ENCODE measurements around the gene HOXB3. TPM values are rescaled to one million over a fixed set of nuclear protein-coding genes. Genes with fewer than 3 reads are reported as not detected.

The HOXB3 gene
- total RNA-seq, 2 donors from 2014 or later: 7.8 to 11.4 TPM

DNA sequence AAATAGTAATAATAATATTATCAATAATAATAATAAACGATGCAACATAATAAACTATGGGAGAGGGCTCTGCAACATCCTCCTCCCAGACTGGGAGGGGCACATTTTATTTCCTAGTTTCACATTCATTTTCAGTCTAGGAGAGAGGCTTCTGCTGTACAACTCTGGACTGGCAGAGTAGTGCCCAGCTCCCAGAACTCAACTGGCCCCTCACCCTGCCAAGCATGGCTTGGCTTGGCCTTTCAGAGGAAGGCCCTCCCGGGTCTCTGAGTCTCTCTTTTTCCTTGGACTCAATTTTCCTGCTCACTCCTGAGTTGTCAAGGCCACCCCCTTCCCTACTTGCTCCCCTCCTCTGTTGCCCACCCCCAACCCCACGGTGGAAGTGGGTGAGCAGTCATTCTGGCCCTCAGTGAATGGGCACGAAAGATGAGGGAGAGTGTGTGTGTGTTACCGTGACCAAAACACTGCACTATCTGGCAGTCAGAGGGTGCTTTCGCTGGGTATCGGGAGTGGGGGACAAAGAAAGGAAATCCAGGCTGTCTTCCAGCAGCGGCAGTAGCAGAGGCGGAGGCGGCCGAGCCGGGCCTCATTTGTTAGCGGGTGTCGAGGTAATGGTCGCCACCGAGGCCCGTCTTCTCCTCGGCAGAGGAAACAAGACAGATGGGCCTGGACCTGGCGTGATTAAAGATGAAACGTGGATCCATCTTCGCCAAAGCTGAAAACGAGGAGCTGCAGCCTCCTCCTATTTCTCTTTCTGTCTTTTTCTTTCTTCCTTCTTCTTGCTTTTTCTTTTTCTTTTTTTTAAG lies 14.2 kb downstream of the HOXB3 start:
- H3K4me3 ChIP-seq: no peak overlapping the region
- 34% methylated on average over 22 of the region's 22 CpGs for WGBS
- intact Hi-C loops (cut with DNase I): no loop called here
- DNase-seq (ENCODE audit: low spot score): no peak
- H3K9me3 ChIP-seq: no peaks in the 10 kb centered on the region
- no peak for TF ChIP-seq CTCF (IDR thresholded peaks at IDR 0.05)
- TF ChIP-seq POLR2A (IDR thresholded peaks at IDR 0.05): no peak
- TF ChIP-seq POLR2AphosphoS5 (IDR thresholded peaks at IDR 0.05): no peak
- no peaks in the 10 kb centered on the region for H3K4me1 ChIP-seq (replicated peaks)
- no peak overlapping the region for H3K27ac ChIP-seq
- H3K27me3 ChIP-seq (replicated peaks; ENCODE audit: insufficient read depth): peaks cover 52% of the 10 kb centered on the region
- H3K36me3 ChIP-seq: no peaks in the 10 kb centered on the region

DNA sequence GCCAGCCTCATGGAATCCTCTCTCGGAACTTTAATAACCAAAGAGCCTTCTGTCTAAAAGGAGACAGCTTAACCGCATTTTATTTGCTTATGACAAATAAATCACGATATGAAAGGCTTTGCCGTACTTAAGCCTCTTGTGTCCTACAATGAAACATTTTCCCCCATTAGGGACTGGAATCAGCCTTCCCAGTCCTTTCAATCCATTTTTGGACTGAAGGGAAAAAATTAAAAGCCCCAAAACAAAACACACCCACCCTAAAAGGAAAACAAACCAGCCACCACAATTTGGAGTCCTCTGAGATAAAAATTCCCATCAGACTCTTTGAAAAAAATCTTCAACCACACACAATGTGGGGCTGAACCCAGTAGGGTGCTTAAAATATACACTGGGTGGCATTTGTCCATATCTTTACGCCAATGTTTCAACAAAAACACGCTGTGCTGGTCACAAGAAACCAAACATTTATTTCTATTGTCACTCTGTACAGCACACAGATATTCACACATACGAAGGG lies 14.9 kb downstream of the HOXB3 start:
- no peak overlapping the region for H3K27ac ChIP-seq
- no peak for DNase-seq (ENCODE audit: low spot score)
- no peaks in the 10 kb centered on the region for H3K4me1 ChIP-seq (replicated peaks)
- no peak for TF ChIP-seq POLR2AphosphoS5 (IDR thresholded peaks at IDR 0.05)
- TF ChIP-seq CTCF (IDR thresholded peaks at IDR 0.05): no peak
- no peak for TF ChIP-seq POLR2A (IDR thresholded peaks at IDR 0.05)
- WGBS: 30% methylated on average over 7 of the region's 7 CpGs
- H3K36me3 ChIP-seq: no peaks in the 10 kb centered on the region
- no peak overlapping the region for H3K4me3 ChIP-seq
- intact Hi-C loops (cut with DNase I): no loop called here
- no peaks in the 10 kb centered on the region for H3K9me3 ChIP-seq
- peaks cover 45% of the 10 kb centered on the region for H3K27me3 ChIP-seq (replicated peaks; ENCODE audit: insufficient read depth)

DNA sequence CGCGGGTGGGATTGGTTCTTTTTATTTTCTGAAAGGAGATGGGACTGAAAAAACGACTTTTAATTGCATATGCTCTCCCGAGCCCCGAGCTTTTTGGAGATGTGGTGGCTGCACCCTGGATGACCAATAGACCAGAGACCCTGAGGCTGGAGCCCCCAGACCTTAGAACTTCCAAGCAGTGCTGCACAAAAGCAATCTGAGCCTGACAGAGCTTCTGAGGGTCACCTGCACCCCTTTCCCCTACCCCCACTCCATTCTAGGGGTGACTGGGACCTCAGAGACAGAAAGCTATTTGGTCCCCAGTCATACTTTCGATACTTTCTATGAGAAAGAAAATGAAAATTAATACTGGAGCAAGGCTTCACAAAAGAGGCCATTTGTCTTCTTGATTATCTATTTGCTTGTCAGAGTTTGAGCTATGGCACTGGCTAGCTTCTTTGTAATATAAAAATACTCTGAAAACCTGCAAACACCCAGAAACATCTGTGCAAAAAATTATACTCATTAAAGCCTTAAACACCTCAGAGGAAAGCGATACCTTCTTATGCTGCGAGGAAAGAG lies 15.5 kb downstream of the HOXB3 start:
- H3K9me3 ChIP-seq: no peaks in the 10 kb centered on the region
- TF ChIP-seq POLR2A (IDR thresholded peaks at IDR 0.05) (no peak), POLR2AphosphoS5 (IDR thresholded peaks at IDR 0.05) (no peak), CTCF (IDR thresholded peaks at IDR 0.05) (no peak)
- no peaks in the 10 kb centered on the region for H3K36me3 ChIP-seq
- WGBS: 35% methylated on average over 8 of the region's 8 CpGs
- H3K4me1 ChIP-seq (replicated peaks): no peaks in the 10 kb centered on the region
- H3K4me3 ChIP-seq: no peak overlapping the region
- no peak overlapping the region for H3K27ac ChIP-seq
- DNase-seq (ENCODE audit: low spot score): no peak
- peaks cover 43% of the 10 kb centered on the region for H3K27me3 ChIP-seq (replicated peaks; ENCODE audit: insufficient read depth)
- intact Hi-C loops (cut with DNase I): no loop called here

DNA sequence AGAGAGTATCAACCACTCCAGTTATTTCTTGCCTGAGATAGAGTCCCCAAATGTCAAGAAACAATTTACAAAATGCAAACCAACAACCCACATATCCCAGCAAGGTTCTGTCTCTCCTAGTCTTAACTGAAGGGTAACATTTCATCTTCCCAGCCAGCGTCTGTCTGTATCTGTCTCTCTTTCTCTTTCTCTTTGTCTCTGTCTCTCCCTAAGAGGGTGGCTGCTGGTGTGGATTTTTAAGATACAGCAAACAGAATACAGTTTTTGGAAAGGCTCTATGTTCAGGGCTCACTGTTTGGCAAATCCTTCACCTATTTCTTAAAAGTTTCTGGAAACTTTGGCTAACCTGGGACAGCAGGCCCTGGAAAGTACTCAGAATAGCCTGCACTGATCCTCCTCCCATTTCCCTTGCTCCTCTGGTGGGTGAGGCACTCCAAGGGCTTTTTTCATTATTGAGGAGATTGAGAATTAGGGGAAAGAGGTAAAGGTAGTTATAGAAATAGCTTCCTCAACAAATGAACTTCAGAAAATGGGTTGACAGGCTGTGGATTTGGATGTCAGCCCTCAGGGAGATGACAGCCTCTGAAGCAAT lies 18.1 kb downstream of the HOXB3 start:
- no peaks in the 10 kb centered on the region for H3K4me1 ChIP-seq (replicated peaks)

More for the DNA sequence above, 18.1 kb downstream of the HOXB3 start:
- 92% methylated on average over 1 of the region's 1 CpG for WGBS
- Histone ChIP-seq H3K9me3 (no peaks in the 10 kb centered on the region), H3K27me3 (replicated peaks; ENCODE audit: insufficient read depth) (peaks cover 32% of the 10 kb centered on the region), H3K27ac (no peak overlapping the region), H3K4me3 (no peak overlapping the region), H3K36me3 (no peaks in the 10 kb centered on the region)
- no peak for DNase-seq (ENCODE audit: low spot score)
- TF ChIP-seq CTCF (IDR thresholded peaks at IDR 0.05): no peak
- no peak for TF ChIP-seq POLR2AphosphoS5 (IDR thresholded peaks at IDR 0.05)
- no peak for TF ChIP-seq POLR2A (IDR thresholded peaks at IDR 0.05)
- intact Hi-C loops (cut with DNase I): no loop called here

Measured in prostate gland (tissue), 2 donors.